CD4-positive, alpha-beta T cell treated with Interferon alpha-2 for 1 hour (primary cell): Measurements from ENCODE around the gene CDH12.
"Not testable (repeated sequence)": the region's sequence is repeated elsewhere in the genome, so short reads cannot be mapped to it uniquely, and the experiment has no call there.

ENCODE experiments used
- DNase-seq, 2 donors: peaks; one replicate each; pipeline ENCODE4 v3.0.0-alpha.2; 2020 to 2022

CDH12 gene

GRCh38 chr5:22852807-22853660, at the start of gene CDH12:
Gene CDH12, minus strand, starts transcription at chr5:22853344.
- no peak for DNase-seq

GRCh38 chr5:22901885-22902284, 48.7 kb upstream of the CDH12 start:
- no peak for DNase-seq

- no peak for DNase-seq
These were observed 47.7 kb upstream of the CDH12 start for GRCh38 chr5:22900801-22901310.

- DNase-seq: no peak
These were observed 46.2 kb upstream of the CDH12 start for GRCh38 chr5:22899341-22899740.

GRCh38 chr5:22896152-22896551, 43.0 kb upstream of the CDH12 start:
- DNase-seq: no peak

GRCh38 chr5:22892441-22892840, 39.3 kb upstream of the CDH12 start:
- DNase-seq: no peak

- DNase-seq: no peak
These were observed 36.6 kb upstream of the CDH12 start for GRCh38 chr5:22889720-22890119.

- no peak for DNase-seq
These were observed 34.4 kb upstream of the CDH12 start for GRCh38 chr5:22887566-22887965.

GRCh38 chr5:22858911-22859310, 5.8 kb upstream of the CDH12 start:
- DNase-seq: not testable (repeated sequence)

GRCh38 chr5:22855824-22856223, 2.7 kb upstream of the CDH12 start:
- no peak for DNase-seq

- no peak for DNase-seq
These were observed 2.2 kb downstream of the CDH12 start for GRCh38 chr5:22850981-22851380.

- DNase-seq: no peak
These were observed 6.5 kb downstream of the CDH12 start for GRCh38 chr5:22846693-22847092.

- no peak for DNase-seq
These were observed 8.5 kb downstream of the CDH12 start for GRCh38 chr5:22844636-22845035.

- DNase-seq: no peak
These were observed 9.0 kb downstream of the CDH12 start for GRCh38 chr5:22844155-22844554.

- DNase-seq: no peak
These were observed 10.6 kb downstream of the CDH12 start for GRCh38 chr5:22842574-22842973.

- DNase-seq: no peak
These were observed 15.3 kb downstream of the CDH12 start for GRCh38 chr5:22837803-22838202.

- DNase-seq: no peak
These were observed 17.5 kb downstream of the CDH12 start for GRCh38 chr5:22835686-22836085.

- no peak for DNase-seq
These were observed 59.7 kb downstream of the CDH12 start for GRCh38 chr5:22793463-22793862.

- no peak for DNase-seq
These were observed 65.3 kb downstream of the CDH12 start for GRCh38 chr5:22787807-22788206.

GRCh38 chr5:22787398-22787797, 65.7 kb downstream of the CDH12 start:
- no peak for DNase-seq

GRCh38 chr5:22780756-22781155, 72.4 kb downstream of the CDH12 start:
- no peak for DNase-seq

- DNase-seq: no peak
These were observed 73.6 kb downstream of the CDH12 start for GRCh38 chr5:22779499-22779898.

GRCh38 chr5:22776285-22776684, 76.9 kb downstream of the CDH12 start:
- DNase-seq: no peak

GRCh38 chr5:22774214-22774613, 78.9 kb downstream of the CDH12 start:
- not testable (repeated sequence) for DNase-seq

- DNase-seq: no peak
These were observed 88.4 kb downstream of the CDH12 start for GRCh38 chr5:22764736-22765135.
